ENCODE measurements around the gene CFAP221.
A peak's percentile ranks its signal among the peaks of the same experiment; 100 is the strongest.
"Not testable (repeated sequence)": the region's sequence is repeated elsewhere in the genome, so short reads cannot be mapped to it uniquely, and the experiment has no call there.

CFAP221 gene

DNA sequence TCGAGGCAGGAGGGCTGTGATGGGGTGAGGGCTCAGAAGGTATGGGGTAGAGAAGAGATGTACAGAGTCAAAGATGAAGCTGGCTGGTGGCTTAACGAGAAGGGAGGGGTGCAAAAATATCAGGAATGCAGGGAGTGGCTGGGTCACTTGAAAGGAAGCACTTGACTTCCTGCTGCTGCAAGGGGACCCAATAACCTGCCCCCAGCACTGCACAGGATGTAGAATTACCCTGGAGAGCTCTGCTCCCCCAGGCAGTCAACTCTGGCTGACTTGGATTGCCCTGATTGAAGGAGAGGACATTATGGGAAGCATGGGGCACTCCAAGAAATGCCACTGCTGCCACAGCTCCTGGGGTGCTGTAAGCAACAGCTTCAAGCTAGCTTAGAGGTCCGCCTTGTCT, 41.8 kb downstream of the CFAP221 start:
- no peak for DNase-seq (ENCODE audit: low spot score)

DNA sequence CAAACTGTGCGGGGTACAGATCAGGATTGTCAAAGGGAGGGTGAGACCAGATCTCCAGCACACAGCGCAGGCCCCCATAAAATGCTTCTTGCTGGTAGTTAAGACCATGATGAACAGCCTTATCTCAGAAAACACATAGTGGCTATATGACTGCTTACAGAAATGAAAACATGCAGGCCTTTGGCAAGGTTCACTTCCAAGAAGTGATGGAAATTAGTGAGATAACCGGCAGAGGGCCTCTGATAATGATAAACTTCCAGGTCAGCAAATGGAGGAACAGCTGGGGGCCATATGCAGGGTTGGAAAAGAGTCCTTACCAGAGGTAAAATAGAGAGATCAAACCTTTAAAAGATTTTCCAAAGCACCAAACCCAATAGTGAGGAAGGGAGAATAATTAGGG, 46.6 kb downstream of the CFAP221 start:
- DNase-seq (ENCODE audit: low spot score) = no peak

DNA sequence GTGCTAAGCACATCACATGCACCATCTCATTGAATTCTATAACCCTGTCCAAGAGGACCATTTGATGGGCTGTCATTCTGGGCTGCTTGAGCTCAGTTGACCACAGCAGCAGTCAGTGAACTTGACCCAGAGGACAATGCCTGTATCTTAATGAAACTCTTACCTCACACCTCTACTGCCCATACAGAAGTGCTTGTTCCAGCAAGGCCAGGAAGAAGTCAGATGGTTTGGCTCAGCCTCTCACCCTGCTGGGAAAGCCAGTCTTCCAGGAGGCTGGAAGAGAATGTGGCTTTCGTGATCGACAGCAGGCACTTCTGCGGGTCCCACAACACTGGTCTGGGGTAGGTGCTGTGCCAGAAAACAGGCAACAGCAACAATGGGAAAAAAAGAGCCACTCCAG, 47.3 kb downstream of the CFAP221 start:
- no peak for DNase-seq (ENCODE audit: low spot score)

- no peak for DNase-seq (ENCODE audit: low spot score)
These were observed 48.2 kb downstream of the CFAP221 start for GRCh38 chr2:119592436-119592835.

GRCh38 chr2:119596638-119597037, 52.4 kb downstream of the CFAP221 start:
- no peak for DNase-seq (ENCODE audit: low spot score)

DNA sequence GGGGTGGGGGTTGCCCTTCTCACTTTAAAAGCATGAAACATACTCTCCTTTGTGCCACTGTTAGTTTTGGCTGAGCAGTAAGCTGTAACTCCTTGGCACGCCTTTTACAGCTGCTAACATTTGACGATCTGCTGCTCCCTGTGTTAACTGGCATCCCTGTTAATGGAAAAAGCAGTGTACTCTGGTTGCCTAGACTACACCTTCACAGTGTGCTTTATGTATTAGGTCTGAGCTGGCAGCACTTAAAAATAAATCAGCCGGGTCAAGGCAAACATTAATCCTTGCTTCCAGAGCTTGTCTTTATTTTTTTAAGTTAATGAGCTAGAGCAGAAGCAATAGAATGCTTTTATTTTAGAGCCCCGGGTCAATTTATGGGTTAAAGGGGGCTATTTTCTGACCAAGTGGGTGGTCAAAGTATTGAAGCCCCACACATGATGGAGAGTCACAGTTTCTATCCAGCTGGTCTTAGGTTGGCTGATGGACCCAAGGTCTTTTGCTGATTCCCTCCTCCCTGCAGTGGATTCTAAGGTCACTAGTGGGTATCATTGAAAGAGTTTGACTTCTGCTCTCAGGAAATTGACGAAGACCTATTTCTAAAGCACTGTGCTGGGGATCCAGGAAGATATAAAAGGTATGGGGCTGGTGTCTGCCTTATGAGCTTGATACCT, 54.5 kb downstream of the CFAP221 start:
- DNase-seq (ENCODE audit: low spot score) = no peak

DNA sequence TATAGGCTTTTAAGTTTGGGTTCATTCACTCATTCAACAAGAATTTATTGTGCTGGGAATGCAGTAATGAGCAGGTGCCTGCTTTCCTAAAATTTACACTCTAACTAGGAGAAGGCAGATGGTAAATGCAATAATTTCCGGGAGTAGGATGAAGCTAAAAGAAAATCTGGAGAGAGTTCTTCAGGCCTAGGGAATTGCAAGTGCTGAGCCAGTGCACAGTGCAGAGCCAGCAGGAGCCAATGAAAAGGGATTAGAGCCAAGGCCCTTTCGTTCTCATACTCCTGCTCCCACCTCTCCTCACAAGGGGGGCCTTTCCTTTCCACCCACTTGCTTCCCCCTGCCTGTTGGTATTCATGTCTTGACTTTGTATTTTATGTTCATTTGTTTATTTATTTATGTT, 55.1 kb downstream of the CFAP221 start:
- no peak for DNase-seq (ENCODE audit: low spot score)

DNA sequence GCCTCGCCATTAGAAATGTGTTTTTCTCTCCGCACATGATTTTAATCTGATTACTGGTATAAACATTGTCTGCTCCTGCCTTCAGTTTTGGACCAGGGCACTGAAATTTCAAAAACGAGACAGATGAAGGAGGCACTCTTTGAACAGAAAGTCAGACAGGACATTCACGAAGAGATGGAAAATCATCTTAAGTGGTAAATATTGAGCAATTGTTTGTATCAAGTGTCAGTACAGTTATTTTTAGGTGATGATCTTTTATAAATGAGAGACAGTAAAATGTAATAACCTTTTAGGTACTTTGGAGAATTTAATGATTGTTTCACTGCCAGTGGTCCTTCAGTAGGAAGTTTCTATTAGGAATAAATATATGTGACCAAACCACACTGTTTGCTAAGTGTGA, 60.8 kb downstream of the CFAP221 start:
- DNase-seq (ENCODE audit: low spot score) = no peak

DNA sequence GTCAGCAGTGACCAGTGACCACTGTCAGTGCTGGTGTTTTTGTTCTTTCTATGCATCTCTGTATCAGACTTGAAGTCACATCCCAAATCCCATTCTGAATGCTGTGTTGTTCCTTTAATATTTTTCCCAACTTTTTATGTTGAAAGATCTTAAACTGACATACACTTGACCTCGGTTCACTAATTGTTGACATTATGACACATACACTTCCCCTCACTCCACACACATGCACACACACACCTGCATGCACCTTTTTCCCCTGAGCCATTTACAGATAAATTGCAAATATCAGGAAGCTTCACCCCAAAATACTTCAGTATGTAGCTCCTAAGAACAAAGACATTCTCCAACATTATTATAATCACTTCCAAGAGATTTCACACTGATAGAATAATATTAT, 62.4 kb downstream of the CFAP221 start:
- DNase-seq (ENCODE audit: low spot score) = no peak

DNA sequence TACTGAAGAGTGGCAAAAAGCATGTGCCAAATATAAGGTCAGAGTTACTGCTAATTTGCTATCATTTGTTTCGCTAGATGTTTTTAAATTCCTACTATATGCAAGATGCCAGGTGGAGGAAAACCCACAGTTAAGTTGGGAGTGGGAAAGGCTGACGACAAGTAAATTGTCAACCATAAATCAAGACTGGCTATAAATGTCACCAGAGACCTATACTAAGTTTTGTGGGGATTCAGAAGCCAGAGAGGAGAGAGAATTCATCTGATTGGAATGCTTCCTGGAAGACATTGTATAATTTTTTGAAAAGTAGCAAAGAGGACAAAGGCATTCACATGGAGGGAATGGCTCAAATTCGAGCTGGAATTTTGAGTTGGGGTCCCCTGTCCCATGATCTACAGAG, 64.3 kb downstream of the CFAP221 start:
- DNase-seq (ENCODE audit: low spot score) = no peak

GRCh38 chr2:119609337-119609736, 65.1 kb downstream of the CFAP221 start:
- DNase-seq (ENCODE audit: low spot score) = no peak

DNA sequence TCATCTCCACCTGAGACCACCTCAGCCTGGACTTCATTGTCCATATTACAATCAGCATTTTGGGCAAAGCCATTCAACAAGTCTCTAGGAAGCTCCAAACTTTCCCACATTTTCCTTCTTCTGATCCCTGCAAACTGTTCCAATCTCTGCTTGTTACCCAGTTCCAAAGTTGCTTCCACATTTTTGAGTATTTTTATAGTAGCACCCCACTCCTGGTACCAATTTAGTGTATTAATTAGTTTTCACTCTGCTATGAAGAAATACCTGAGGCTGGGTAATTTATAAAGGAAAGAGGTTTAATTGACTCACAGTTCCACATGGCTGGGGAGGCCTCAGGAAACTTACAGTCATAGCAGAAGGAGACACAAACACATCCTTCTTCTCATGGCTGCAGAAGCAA, 69.9 kb downstream of the CFAP221 start:
- not testable (repeated sequence) for DNase-seq (ENCODE audit: low spot score)

- no peak for DNase-seq (ENCODE audit: low spot score)
These were observed 72.2 kb downstream of the CFAP221 start for GRCh38 chr2:119616421-119616820.

GRCh38 chr2:119617455-119617854, 73.2 kb downstream of the CFAP221 start:
- DNase-seq (ENCODE audit: low spot score) = no peak

DNA sequence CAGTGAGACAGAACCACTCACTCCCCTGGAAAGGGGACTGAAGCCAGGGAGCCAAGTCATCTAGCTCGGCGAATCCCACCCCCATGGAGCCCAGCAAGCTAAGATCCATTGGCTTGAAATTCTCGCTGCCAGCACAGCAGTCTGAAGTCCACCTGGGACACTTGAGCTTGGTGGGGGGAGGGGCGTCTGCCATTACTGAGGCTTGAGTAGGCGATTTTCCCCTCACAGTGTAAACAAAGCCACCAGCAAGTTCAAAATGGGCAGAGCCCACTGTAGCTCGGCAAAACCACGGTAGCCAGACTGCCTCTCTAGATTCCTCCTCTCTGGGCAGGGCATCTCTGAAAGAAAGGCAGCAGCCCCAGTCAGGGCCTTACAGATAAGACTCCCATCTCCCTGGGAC, 74.5 kb downstream of the CFAP221 start:
- not testable (repeated sequence) for DNase-seq (ENCODE audit: low spot score)

GRCh38 chr2:119625226-119625625, 81.0 kb downstream of the CFAP221 start:
- DNase-seq (ENCODE audit: low spot score) = no peak

- no peak for DNase-seq (ENCODE audit: low spot score)
These were observed 85.1 kb downstream of the CFAP221 start for GRCh38 chr2:119629323-119629825.

DNA sequence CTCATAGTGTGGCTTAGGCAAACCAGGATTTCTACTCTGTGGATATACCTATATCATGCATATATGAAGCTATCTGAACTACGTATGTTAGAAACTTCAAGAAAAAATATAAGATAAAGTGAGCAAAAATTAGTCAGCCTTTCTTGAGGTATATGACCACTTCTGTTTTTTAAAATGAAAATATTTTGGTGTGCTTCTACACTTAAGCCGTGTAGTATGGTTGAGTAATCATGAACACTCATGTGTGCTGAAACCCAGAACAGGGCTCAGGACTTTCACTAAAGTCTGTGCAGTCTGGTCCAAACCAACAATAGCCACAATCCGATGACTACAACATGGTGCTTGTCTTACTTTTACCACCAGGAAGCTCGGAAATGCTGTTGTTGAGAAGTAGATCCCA, 85.9 kb downstream of the CFAP221 start:
- no peak for DNase-seq (ENCODE audit: low spot score)

DNA sequence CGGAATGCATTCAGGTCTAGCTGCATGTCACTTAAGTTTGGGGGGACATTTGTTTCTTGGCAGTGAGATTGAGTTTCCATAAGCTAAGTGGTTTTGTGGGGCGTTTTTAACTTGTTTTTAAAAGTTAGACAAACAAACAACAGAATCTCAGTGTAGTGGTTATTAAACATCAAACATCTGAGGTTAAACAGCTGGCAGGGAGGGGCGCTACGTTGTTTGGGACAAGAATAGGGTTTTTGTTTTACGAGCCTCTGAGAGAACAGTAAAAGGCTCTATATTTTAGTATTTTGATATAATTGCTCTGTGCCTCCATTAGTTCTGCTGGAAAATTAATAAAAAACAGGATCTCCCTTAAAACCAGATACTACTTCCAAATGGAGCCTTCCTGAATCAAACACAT, 93.1 kb downstream of the CFAP221 start:
- no peak for DNase-seq (ENCODE audit: low spot score)

DNA sequence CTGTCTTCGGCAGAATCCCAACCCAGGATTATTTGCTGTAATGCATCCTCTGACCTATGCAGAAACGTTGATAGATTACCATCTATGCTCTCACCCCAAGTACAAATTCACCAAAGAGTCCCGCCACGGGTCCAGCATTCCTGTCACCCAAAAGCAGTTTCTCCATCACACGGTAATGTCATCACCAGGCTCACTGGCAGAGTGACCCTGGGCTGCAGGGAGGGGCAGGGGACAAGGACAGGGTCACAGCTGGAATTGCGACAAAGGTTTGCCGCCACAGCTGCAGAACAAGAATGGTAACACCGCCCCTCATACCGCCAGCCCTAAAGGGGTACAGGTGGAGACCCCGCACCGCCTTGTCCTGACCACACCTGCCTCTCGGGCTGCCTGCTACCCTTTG, 94.0 kb downstream of the CFAP221 start:
- no peak for DNase-seq (ENCODE audit: low spot score)

DNA sequence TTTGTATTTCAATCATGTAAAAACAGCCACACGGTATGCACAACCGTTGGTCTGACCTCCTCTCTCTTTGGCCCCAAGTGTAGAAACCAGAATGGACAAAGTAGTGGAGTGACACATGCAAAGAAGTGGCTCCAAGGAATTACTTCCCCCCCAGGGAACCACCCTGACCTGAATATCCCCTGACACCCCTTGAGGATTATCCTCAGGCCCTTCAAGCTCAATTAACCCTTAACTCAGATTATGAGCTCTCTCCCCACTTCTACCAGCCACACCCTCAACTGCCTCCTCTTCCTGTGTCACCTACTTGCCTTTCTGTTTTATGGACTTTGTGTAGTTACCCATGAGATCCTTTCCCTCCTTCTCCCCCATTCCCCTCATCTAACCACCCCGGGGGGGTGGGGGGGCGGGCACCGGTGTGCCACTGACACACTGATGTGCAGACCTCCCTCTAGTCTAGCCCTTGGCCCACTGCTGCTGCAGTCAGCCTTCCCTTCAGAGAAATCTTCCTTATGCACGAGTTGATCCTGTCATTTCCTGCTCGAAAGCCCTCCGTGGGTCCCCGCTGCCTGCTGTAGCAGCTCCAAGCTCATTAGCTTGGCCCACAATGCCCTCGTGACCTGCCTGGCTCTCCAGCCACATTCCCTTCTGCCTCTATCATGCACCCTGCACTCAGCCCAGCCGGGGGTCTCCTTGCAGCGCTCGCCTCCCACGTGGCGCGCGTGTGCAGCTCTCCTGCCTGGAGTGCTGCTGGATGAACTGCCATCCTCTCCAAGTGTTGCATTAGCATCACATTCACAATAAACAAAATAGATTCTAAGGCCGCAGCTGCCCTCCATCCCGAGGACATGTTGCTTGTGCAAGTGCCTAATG, 94.7 kb downstream of the CFAP221 start:
- DNase-seq (ENCODE audit: low spot score) = no peak

- peak; percentile 48 for DNase-seq (ENCODE audit: low spot score)
These were observed 97.5 kb downstream of the CFAP221 start for GRCh38 chr2:119641562-119642258.

DNA sequence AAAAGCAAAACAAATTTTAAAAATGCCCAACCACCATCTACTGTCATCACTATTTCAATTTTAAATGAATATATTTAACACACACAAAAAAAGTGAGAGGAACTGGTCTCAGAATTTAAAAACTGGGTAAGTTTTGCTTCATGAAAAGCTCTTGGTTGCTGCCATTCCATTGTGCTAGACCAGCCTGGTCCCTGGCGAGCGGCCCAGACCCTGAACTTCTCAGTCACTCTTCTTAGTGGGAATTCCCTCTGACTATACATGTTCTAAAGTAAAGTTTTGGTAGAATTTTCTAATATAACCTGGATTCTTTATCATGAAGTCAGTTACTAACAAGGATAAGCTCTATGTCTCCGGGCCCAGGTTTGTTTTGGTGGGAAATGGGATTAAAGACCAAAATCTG, 99.9 kb downstream of the CFAP221 start:
- no peak for DNase-seq (ENCODE audit: low spot score)
